T-helper 1 cell treated with Interleukin-12 subunit alpha and Interleukin-12 subunit beta and Interleukin-4 antibody, amounts not matched to agents 30 ng/mL and 1 ng/mL, for 36 hours (primary cell): Measurements from ENCODE around the gene LINGO3. TPM values are rescaled to one million over a fixed set of nuclear protein-coding genes. Genes with fewer than 3 reads are reported as not detected.

Experiments
- intact Hi-C: fragments of 100-400 bp; cut with micrococcal nuclease; formaldehyde crosslinking; loops from one replicate; pipeline ENCODE4 v1.15.1; 2024
- total RNA-seq: library from RNA; stranded (reverse); gene quantifications from 2 replicates; pipeline ENCODE4 v1.2.3, GENCODE V29; 2022

LINGO3 gene
- total RNA-seq, 1 donor from 2014 or later = 0.32 TPM

DNA sequence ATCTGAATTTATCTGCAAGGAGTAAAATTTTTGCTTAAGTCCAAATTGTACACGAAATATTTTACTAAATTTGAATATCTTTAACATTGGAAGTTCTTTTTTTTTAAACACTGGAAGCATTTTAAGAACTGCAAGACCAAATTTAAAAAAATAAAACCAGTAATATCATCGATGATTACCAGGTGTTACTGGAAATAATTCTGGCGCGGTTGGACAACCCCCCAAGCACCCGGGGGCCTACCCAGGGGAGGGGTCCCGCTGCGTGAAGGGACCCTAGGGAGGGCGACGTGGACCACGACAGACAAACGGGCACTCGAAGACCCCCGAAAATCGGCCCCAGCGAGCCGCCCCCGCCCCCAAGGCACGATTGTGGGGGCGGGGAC, 39.1 kb downstream of the LINGO3 start:
- intact Hi-C loops = loop anchor here (1.0 to 10.0 kb wide), 5 partner anchors 11 to 384 kb away; partner anchors contain the start of genes ABHD17A, AP3D1, IZUMO4 and MOB3A

DNA sequence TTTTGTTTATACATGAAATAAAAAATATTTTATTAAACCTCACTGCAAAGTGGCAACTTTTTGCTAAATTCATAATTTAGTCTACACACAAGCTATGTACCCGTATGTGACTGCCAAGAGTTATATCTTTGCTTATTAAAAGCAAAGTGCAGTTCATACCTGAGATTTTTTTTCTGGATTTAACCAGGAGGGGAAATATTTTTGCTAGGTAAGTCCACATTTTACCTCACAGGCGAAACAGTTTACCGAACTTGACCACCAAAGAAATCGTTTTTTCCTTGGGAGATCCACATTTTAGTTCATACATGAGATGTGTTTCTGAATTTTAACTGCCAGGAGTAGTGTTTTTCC, 39.5 kb downstream of the LINGO3 start:
- intact Hi-C loops = loop anchor here (2.0 to 10.0 kb wide), 2 partner anchors 172 to 384 kb away; partner anchors contain the start of genes ABHD17A, IZUMO4 and MOB3A

DNA sequence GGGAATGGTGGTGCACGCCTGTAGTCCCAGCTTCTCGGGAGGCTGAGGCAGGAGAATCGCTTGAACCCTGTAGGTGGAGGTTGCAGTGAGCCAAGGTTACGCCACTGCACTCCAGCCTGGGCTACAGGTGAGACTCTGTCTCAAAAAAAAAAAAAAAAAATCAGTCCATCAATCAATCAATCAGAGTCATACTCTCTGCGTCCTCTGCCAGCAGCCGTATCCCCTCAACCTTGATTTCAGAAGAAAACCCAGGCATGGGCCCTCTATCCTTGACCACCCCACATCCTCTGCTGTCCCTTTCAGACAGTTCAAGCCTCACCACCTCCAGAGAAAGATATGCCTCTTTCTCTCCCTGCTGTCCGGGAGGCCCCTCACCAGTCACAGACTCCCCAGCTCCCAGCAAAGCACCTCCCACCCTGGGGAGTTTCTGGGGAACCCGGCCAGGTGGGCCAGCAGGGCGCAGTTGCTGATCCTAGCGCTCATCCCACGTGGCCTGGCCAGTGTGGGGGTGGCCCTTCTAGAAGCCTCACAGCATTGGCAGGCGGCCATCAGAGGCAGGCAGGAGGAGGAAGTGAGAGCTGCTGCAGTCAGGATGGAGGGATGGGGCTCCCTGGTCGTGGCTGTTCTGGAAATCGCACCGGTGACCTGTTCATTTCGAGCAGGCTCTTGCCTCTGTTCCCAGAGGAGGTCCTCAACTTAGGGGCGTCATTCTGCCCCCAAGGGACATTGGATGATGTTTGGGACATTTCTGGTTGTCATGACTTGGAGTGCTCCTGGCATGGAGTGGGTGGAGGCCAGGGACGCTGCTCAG, 41.6 kb downstream of the LINGO3 start:
- intact Hi-C loops = loop anchor here (10.0 kb wide), 1 partner anchor 382 kb away; the partner anchor contains the start of gene ABHD17A

DNA sequence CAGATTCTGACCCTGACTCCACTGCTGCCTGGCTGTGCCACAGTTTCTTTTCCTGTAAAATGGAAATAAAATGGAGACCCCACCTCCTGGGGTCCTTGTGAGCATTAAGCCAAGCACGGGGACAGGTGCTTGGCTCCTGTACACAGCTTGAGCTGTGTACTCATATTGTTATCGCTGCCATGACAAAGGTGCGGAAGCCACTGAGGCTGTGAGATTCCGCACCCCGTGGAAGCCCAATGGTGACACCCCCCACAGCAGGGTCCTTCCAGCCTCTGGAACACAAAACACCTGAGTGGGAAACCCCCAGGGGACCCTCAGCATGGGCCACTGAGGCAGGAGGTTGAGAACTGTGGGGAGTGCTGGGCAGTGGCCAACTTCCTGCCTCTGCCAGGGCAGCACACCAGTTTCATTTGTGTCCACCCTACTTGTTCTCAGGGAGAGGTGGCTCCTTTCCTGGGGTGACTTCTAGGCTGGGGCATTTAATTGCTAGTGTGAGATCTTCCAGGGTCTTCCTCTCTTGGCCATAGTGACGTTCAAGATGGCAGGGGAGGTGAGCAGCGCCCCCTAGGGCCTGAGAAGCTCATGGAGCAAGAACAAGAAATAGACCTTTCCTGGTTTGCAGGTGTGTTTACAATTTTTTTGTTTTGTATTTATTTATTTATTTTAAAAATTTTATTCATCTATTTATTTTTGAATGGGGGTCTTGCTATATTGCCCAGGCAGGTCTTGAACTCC, 46.3 kb downstream of the LINGO3 start:
- intact Hi-C loops = loop anchor here (10.0 kb wide), 1 partner anchor 377 kb away; the partner anchor contains the start of gene ABHD17A

DNA sequence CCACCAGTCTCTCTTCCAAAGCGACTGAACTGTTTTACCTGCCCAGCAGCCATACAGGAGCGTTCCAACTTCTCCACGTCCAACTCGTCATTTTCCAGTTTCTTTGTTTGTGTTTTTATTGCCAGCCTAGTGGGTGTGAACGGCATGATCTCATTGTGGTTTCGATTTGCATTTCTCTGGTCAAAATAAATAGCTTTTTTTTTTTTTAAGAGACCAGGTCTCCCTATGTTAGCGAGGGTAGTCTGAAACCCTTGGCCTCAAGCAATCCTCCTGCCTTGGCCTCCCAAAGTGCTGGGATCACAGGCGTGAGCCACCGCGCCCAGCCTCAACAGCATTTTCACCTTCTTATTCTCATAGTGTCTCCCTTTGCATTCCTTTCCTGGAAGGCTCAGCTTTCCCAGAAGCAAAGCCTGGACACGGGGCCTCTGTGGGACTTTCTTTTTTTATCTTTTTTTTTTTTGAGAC, 47.6 kb downstream of the LINGO3 start:
- intact Hi-C loops = loop anchor here (10.0 kb wide), 1 partner anchor 376 kb away; the partner anchor contains the start of gene ABHD17A

DNA sequence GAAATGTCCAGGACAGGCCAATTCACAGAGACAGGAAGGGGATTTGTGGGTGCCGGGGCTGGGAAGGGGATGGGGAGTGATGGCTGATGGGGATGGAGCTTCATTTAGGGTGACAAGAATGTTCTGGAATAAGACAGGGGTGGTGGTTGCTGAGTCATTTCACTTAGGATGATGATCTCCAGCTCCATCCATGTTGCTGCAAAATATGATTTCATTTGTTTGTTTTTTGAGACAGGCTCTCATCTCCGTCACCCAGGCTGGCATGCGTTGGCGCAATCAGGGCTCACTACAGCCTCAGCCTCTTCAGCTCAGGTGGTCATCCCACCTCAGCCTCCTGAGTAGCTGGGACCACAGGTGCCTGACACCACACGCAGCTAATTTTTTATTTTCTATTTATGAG, 48.6 kb downstream of the LINGO3 start:
- intact Hi-C loops = no loop called here

Other genes starting within 250 kb of the LINGO3 start
- gene MOB3A, start 211.8 kb downstream of the LINGO3 start, total RNA-seq = 244 and 254 TPM in 2 replicates
- gene IZUMO4, start 211.2 kb downstream of the LINGO3 start, total RNA-seq = 15.4 and 19.1 TPM in 2 replicates
- 126 and 139 TPM in 2 replicates for gene AP3D1, start 156.6 kb downstream of the LINGO3 start, total RNA-seq
- gene DOT1L, start 144.2 kb downstream of the LINGO3 start, total RNA-seq = 70.1 and 73.4 TPM in 2 replicates
- gene PLEKHJ1, start 71.8 kb downstream of the LINGO3 start, total RNA-seq = 64.7 and 65.7 TPM in 2 replicates
- gene SF3A2, start 71.3 kb downstream of the LINGO3 start, total RNA-seq = 136 and 141 TPM in 2 replicates
- gene AMH, start 58.8 kb downstream of the LINGO3 start, total RNA-seq = 3.6 and 5.4 TPM in 2 replicates
- gene JSRP1, start 51.7 kb downstream of the LINGO3 start, total RNA-seq = not detected in 2 replicates
- gene PEAK3, start 26.0 kb downstream of the LINGO3 start, total RNA-seq = 1.2 TPM in 2 replicates
- 119 and 122 TPM in 2 replicates for gene LSM7, start 20.4 kb upstream of the LINGO3 start, total RNA-seq
- 81.9 and 88.7 TPM in 2 replicates for gene SPPL2B, start 20.5 kb upstream of the LINGO3 start, total RNA-seq
- gene TMPRSS9, start 52.1 kb upstream of the LINGO3 start, total RNA-seq = not detected in 2 replicates
- 67.4 and 74.6 TPM in 2 replicates for gene TIMM13, start 119.4 kb upstream of the LINGO3 start, total RNA-seq
- 93.1 and 95.0 TPM in 2 replicates for gene LMNB2, start 148.8 kb upstream of the LINGO3 start, total RNA-seq
- gene GADD45B, start 168.0 kb upstream of the LINGO3 start, total RNA-seq = 72.4 and 85.8 TPM in 2 replicates